HUES6 (cell line): ENCODE measurements around the gene CFAP210.

ENCODE experiments used
- H3K27ac ChIP-seq: 2 replicates; pipeline ENCODE4 v1.7.0; 2013; ENCODE audit warnings: low read depth, mild to moderate bottlenecking, low read length, inconsistent platforms
- H3K27me3 ChIP-seq: 2 replicates; pipeline ENCODE4 v1.6.1; 2013; ENCODE audit warnings: low read length; ENCODE audit not compliant: control insufficient read depth, insufficient read depth
- H3K36me3 ChIP-seq: 2 replicates; pipeline ENCODE4 v1.6.1; 2013; ENCODE audit warnings: low read length; ENCODE audit not compliant: control insufficient read depth, insufficient read depth
- H3K4me1 ChIP-seq: 2 replicates; pipeline ENCODE4 v1.6.1; 2013; ENCODE audit warnings: low read length; ENCODE audit not compliant: control insufficient read depth, insufficient read depth
- H3K4me3 ChIP-seq: 2 replicates; pipeline ENCODE4 v1.5.1; 2013; ENCODE audit warnings: low read depth, low read length
- H3K9ac ChIP-seq: one replicate; pipeline ENCODE4 v1.6.1; 2013; ENCODE audit warnings: mild to moderate bottlenecking, low read length
- H3K9me3 ChIP-seq: 2 replicates; pipeline ENCODE4 v1.6.1; 2013; ENCODE audit warnings: low read depth, low read length; ENCODE audit not compliant: control insufficient read depth, insufficient read depth

The CFAP210 gene

DNA sequence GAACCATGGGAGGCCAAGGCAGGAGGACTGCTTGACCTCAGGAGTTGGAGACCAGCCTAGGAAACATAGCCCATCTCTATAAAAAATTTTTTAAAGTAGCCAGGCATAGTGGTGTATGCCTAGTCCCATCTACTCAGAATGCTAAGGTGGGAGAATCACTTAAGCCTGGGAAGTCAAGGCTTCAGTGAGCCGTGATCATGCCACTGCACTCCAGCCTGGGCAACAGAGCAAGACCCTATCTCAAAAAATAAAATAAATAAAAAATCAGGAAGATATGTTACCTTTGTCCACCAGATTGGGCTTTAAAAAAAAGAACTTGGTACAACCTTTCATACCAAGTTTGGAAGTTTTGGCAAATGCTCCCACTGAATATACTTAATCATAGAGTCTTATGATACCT is 35.3 kb downstream of the CFAP210 start:
- Histone ChIP-seq H3K27ac (no peak overlapping the region), H3K9me3 (no peaks in the 10 kb centered on the region), H3K27me3 (no peaks in the 10 kb centered on the region), H3K4me3 (no peak overlapping the region), H3K4me1 (no peaks in the 10 kb centered on the region), H3K9ac (no peak overlapping the region), H3K36me3 (no peaks in the 10 kb centered on the region)

DNA sequence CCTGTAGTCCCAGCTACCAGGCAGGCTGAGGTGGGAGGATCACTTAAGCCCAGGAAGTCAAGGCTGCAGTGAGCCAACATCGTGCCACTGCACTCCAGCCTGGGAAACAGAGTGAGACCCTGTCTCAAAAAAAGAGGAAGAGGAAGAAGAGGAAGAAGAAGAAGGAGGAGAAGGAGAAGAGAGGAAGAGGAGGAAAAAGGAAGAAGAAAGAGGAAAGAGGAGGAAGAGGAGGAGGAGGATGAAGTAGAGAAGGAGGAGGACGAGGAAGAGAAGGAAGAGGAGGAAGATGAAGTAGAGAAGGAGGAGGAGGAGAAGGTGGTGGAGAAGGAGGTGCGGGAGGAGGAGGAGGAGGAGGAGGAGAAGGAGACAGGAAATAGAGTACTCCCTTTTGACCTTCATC is 38.0 kb downstream of the CFAP210 start:
- Histone ChIP-seq H3K9ac (no peak overlapping the region), H3K27ac (no peak overlapping the region)

DNA sequence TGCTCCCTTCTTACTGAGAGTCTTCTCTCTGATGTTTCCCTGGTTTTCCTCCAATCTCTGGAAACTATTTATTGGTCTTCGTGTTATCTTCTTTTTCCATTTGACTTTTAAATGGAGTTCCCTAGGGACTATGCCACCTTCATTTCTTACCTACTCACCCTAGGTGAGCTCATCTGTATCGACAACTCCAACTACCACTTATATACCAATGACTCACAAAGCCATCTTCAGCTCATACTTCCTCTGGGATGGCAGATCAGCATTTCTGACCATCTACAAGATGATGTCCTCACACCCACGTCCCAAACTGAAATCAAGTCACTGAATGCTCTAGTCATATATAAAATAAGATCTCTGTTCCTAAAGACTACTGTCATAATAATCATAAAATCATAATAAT is 40.6 kb downstream of the CFAP210 start:
- H3K9me3 ChIP-seq = no peaks in the 10 kb centered on the region
- no peaks in the 10 kb centered on the region for H3K4me1 ChIP-seq
- no peak overlapping the region for H3K9ac ChIP-seq
- no peaks in the 10 kb centered on the region for H3K27me3 ChIP-seq
- H3K4me3 ChIP-seq = no peak overlapping the region
- H3K36me3 ChIP-seq = no peaks in the 10 kb centered on the region
- H3K27ac ChIP-seq = no peak overlapping the region

More for the DNA sequence above, 38.0 kb downstream of the CFAP210 start:
- H3K9me3 ChIP-seq = no peaks in the 10 kb centered on the region
- H3K36me3 ChIP-seq = no peaks in the 10 kb centered on the region
- no peaks in the 10 kb centered on the region for H3K27me3 ChIP-seq
- H3K4me1 ChIP-seq = no peaks in the 10 kb centered on the region
- H3K4me3 ChIP-seq = no peak overlapping the region

DNA sequence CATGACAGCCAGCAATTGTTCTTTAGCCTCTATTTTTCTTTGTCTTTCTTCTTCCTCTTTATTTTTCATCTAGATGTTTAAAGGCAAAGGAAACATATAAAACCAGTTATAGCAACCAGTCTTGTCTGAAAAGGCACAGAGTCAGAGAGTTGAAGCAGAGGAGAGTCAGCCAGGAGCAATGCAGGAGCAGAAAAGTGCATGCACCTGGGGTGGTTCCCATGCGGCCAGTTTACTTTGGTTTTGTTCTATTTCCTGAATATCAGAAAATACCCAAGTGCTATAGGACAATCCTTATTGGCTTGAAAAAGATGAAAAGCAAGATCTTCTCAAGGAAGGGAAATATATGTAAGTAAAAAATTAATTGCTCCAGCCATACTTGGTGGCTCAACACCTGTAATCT is 44.9 kb downstream of the CFAP210 start:
- H3K27ac ChIP-seq = no peak overlapping the region
- no peaks in the 10 kb centered on the region for H3K9me3 ChIP-seq
- H3K27me3 ChIP-seq = no peaks in the 10 kb centered on the region
- no peaks in the 10 kb centered on the region for H3K4me1 ChIP-seq
- H3K9ac ChIP-seq = no peak overlapping the region
- no peaks in the 10 kb centered on the region for H3K36me3 ChIP-seq
- H3K4me3 ChIP-seq = no peak overlapping the region

DNA sequence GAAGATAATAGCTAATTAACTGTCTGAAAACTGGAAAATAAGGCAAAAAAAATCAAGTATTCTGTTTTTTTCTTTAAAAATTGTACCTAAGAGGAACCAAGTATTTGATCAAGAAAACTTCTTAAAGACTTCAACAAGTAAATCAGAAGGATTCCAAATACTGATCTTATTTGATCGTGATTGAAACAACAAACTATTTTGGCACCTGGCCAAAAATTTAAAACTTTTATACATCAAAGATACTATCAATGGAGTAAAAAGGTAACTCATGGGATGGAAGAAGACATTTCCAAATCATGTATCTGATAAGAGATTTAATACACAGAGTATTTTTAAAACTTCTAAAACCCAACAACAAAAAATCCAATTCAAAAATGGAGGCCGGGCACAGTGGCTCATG is 46.7 kb downstream of the CFAP210 start:
- Histone ChIP-seq H3K4me1 (no peaks in the 10 kb centered on the region), H3K9me3 (no peaks in the 10 kb centered on the region), H3K4me3 (no peak overlapping the region), H3K36me3 (no peaks in the 10 kb centered on the region), H3K27me3 (no peaks in the 10 kb centered on the region), H3K9ac (no peak overlapping the region), H3K27ac (no peak overlapping the region)

DNA sequence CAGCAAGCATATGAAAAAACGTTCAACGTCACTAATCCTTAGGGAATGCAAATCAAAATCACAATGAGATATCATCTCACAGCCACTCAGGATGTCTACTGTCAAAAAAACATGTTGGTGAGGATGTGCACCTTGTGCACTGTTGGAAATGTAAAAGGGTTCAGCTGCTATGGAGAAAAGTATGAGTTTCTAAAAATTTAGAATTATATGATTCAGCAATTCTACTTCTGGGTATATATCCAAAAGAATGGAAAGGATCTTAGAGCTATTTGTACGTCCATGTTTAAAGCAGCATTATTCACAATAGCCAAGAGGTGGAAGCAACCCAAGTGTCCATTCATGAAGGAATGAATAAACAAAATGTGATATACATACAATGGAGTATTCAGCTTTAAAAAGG is 50.0 kb downstream of the CFAP210 start:
- peaks cover 6% of the 10 kb centered on the region; the same call in 1 of the 2 replicates for H3K36me3 ChIP-seq
- no peak overlapping the region for H3K27ac ChIP-seq
- H3K4me1 ChIP-seq = no peaks in the 10 kb centered on the region

DNA sequence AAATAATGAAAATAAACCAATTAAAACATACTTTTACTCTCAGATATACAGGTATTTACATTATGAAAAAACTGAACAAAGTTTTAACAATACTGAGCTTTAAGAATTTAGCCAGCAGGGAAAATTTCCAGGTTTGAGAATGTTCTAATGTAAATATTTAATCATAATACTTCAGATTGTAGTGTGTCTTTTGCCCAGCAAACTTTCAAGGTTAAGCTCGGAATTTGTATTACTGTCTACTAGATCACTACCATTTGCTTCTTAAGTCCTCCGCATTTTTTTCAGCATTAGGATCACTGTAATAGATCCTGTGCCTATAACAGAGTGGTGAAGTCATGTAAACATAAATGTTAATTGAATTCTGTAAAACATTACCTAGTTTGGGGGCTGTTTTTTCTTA is 52.7 kb downstream of the CFAP210 start:
- peaks cover 23% of the 10 kb centered on the region for H3K36me3 ChIP-seq
- no peaks in the 10 kb centered on the region for H3K27me3 ChIP-seq
- H3K4me3 ChIP-seq = no peak overlapping the region
- H3K27ac ChIP-seq = no peak overlapping the region
- no peaks in the 10 kb centered on the region for H3K4me1 ChIP-seq
- H3K9me3 ChIP-seq = no peaks in the 10 kb centered on the region
- no peak overlapping the region for H3K9ac ChIP-seq

More for the DNA sequence above, 50.0 kb downstream of the CFAP210 start:
- H3K9me3 ChIP-seq = no peaks in the 10 kb centered on the region
- H3K4me3 ChIP-seq = no peak overlapping the region
- no peaks in the 10 kb centered on the region for H3K27me3 ChIP-seq
- no peak overlapping the region for H3K9ac ChIP-seq

DNA sequence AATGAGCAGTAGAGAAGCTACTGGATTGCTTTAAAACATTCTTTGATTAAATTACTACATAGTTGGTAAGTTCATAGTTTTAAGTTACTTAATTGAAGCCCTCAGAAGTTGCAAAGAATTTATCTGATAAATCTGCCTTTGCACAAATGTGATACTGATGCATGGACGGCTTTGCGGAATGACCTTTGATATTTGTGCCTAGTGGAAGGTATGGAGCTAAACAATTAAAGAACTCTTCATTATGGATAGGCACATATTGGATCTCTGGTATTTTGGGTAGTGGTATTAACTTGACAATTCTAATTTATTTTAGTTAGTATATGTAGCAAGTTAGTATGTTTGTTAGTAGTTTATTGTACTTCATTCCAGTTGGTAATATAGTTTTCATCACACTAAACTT is 54.1 kb downstream of the CFAP210 start:
- H3K27ac ChIP-seq = no peak overlapping the region
- H3K36me3 ChIP-seq = peaks cover 36% of the 10 kb centered on the region
- no peak overlapping the region for H3K4me3 ChIP-seq

DNA sequence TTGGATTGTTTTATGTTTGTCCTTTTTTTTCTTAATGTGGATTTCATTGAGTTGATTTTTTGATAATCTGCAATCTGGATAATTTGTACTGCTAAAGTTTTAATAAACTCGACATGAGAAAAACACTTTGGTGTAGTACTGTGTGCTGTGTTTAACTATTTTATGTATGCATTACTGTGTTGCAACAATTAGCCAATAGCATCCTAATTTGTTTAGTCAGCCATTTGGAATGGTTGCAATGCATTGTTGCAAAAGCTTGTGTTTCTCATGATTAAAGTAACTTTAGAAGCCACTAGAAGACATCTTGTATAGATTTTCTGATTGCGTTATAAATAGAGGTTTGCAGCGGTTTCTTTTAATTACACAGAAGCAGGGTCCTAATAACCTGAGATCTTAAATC is 56.6 kb downstream of the CFAP210 start:
- H3K36me3 ChIP-seq = peaks cover 60% of the 10 kb centered on the region
- no peak overlapping the region for H3K9ac ChIP-seq
- no peak overlapping the region for H3K27ac ChIP-seq
- no peak overlapping the region for H3K4me3 ChIP-seq
- H3K27me3 ChIP-seq = no peaks in the 10 kb centered on the region
- H3K4me1 ChIP-seq = no peaks in the 10 kb centered on the region
- no peaks in the 10 kb centered on the region for H3K9me3 ChIP-seq

More for the DNA sequence above, 54.1 kb downstream of the CFAP210 start:
- Histone ChIP-seq H3K9ac (no peak overlapping the region), H3K27me3 (no peaks in the 10 kb centered on the region), H3K9me3 (no peaks in the 10 kb centered on the region), H3K4me1 (no peaks in the 10 kb centered on the region)

DNA sequence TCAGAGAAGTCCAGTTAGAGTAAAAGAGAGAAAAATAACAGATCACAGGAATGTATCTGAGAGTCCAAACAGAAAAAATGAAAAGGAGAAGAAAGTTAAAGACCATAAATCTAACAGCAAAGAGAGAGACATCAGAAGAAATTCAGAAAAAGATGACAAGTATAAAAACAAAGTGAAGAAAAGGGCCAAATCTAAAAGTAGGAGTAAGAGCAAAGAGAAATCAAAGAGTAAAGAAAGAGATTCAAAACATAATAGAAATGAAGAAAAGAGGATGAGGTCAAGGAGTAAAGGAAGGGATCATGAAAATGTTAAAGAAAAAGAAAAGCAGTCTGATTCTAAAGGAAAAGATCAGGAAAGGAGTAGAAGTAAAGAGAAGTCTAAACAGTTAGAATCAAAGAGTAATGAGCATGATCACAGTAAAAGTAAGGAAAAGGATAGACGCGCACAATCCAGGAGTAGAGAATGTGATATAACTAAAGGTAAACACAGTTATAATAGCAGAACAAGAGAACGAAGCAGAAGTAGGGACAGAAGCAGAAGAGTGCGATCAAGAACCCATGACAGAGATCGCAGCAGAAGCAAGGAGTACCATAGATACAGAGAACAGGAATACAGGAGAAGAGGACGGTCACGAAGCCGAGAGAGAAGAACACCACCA is 57.6 kb downstream of the CFAP210 start:
- Histone ChIP-seq H3K9ac (no peak overlapping the region), H3K4me1 (no peaks in the 10 kb centered on the region), H3K4me3 (no peak overlapping the region), H3K27ac (no peak overlapping the region), H3K9me3 (no peaks in the 10 kb centered on the region), H3K36me3 (peaks cover 67% of the 10 kb centered on the region), H3K27me3 (no peaks in the 10 kb centered on the region)

DNA sequence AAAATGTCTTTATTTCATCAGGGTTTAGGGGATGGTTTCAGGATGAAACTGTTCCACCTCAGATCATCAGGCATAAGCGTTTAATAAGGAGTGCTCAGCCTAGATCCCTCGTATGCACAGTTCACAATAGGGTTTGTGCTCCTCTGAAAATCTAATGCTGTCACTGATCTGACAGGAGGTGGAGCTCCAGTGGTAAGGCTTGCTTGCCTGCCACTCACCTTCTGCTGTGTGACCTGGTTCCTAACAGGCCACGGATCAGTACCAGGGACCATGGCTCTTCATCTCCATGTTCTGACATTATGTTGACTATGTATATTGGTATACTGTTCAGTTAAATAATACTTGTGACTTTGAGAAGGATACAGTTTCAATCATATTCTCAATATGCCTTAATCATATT is 68.4 kb downstream of the CFAP210 start:
- H3K9me3 ChIP-seq = no peaks in the 10 kb centered on the region
- no peak overlapping the region for H3K9ac ChIP-seq
- H3K36me3 ChIP-seq = peaks cover 46% of the 10 kb centered on the region
- no peaks in the 10 kb centered on the region for H3K27me3 ChIP-seq
- no peaks in the 10 kb centered on the region for H3K4me1 ChIP-seq
- H3K4me3 ChIP-seq = no peak overlapping the region
- no peak overlapping the region for H3K27ac ChIP-seq

DNA sequence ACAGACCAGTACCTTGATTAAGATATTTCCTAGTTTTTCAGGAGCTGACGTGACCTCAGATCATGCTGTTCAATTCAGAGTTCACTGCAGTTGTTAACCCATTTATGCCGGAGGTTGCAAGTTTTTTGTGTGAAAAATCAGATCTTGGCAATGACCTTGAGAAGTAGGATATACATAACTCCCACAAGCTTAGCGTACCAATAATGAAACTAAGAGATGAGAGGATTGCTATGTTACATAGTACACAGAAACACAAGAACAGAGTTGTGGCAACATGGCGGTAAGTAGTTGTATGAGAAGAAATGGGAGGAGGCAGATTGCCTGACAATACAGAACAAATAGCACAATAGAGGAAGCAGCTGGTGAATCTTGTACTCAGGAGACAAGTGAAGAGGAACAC is 71.0 kb downstream of the CFAP210 start:
- Histone ChIP-seq H3K9ac (no peak overlapping the region), H3K4me1 (no peaks in the 10 kb centered on the region), H3K9me3 (no peaks in the 10 kb centered on the region), H3K4me3 (no peak overlapping the region), H3K27me3 (no peaks in the 10 kb centered on the region), H3K36me3 (peaks cover 49% of the 10 kb centered on the region), H3K27ac (no peak overlapping the region)
